Activated CD4-positive, alpha-beta T cell treated with anti-CD3 and anti-CD28 coated beads, Interleukin-2, amount 10 ng/mL, durations not matched to agents 24 days and 14 days (primary cell): ENCODE results near the gene GPRC5A. TPM values are rescaled to one million over a fixed set of nuclear protein-coding genes. Genes with fewer than 3 reads are reported as not detected.

Experiments used
- DNase-seq: peaks from one replicate; pipeline ENCODE4 v3.0.0; 2022
- H3K27ac Mint-ChIP-seq: one replicate; pipeline ENCODE4 v1.8.0; 2022; ENCODE audit warnings: mild to moderate bottlenecking, mixed read lengths
- H3K27me3 Mint-ChIP-seq: one replicate; pipeline ENCODE4 v1.8.0; 2022; ENCODE audit warnings: mixed read lengths
- H3K36me3 Mint-ChIP-seq: one replicate; pipeline ENCODE4 v1.8.0; 2022; ENCODE audit warnings: low read depth, mild to moderate bottlenecking, mixed read lengths
- H3K4me1 Mint-ChIP-seq: one replicate; pipeline ENCODE4 v1.8.0; 2021; ENCODE audit warnings: mixed read lengths
- H3K4me3 Mint-ChIP-seq: one replicate; pipeline ENCODE4 v1.8.0; 2022; ENCODE audit warnings: mild to moderate bottlenecking, moderate library complexity, mixed read lengths
- H3K9me3 Mint-ChIP-seq: one replicate; pipeline ENCODE4 v1.8.0; 2021; ENCODE audit warnings: mixed read lengths
- intact Hi-C: fragments of 100-400 bp; cut with micrococcal nuclease; formaldehyde crosslinking; loops from one replicate; pipeline ENCODE4 v1.15.1; 2023
- total RNA-seq: library from RNA; stranded (reverse); gene quantifications from 2 replicates; pipeline ENCODE4 v1.2.3, GENCODE V29; 2022

The GPRC5A gene
- total RNA-seq, 1 donor from 2014 or later: not detected

DNA sequence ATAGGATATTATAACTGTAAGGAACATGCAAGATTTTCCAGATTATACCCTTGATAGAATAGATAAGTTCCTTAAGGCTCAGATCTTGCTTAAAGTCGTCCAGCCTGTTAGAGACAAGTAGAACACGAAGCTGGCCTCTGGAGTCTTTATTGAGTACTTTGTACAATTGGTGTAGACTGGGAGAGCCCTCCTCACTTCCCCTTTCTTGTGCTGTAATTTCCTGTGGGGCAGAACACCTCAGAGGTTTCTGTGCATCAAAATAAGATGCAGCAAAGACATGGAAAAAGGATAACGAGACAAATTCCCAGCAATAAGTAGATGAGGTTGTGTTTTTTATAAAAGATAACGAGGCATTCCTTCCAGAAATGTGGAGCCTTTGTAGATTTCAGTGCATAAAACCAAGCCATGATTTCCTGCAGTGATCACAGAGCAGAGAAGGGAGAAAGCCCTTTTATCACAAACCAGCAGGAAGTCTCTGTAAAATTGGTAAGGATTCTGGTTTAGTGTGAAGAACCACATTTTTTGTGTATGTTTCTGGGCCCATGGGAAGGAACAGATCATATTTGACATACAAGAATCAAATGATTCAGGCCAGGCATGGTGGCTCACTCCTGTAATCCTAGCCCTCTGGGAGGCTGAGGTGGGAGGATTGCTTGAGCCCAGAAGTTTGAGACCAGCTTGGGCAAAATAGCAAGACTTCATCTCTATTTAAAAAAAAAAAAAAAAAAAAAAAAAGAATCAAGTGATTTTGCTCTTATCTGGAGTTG lies 18.0 kb downstream of the GPRC5A start:
- Mint-ChIP-seq H3K36me3 (no peaks in the 10 kb centered on the region), H3K4me3 (peak overlapping the region; percentile 3), H3K4me1 (peaks cover 15% of the 10 kb centered on the region), H3K27ac (no peak overlapping the region), H3K27me3 (no peaks in the 10 kb centered on the region), H3K9me3 (no peaks in the 10 kb centered on the region)
- intact Hi-C loops: no loop called here
- DNase-seq: no peak

DNA sequence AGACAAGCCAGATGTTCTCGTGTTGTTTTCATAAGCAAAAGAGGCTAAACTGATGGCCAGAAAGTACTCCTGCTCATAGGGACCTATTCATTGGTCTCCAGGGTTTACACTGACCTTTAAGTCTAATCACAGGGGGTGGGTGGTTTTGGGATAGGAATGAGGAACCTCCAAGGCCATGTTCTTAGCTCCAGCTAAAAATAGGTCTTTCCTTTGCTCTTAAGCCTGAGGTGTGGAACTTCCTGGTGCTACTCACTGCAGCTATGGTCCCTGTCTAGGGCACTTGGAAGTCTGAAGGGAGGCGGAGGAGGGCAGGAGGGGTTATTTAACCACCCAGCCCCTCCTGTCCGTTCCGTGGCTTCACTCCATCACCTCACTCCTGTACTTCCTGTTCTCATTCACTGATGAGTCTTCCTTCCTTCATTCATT lies 18.6 kb downstream of the GPRC5A start:
- no peak overlapping the region for H3K4me3 Mint-ChIP-seq
- H3K4me1 Mint-ChIP-seq: peaks cover 15% of the 10 kb centered on the region
- DNase-seq: no peak
- H3K9me3 Mint-ChIP-seq: no peaks in the 10 kb centered on the region
- intact Hi-C loops: no loop called here
- no peaks in the 10 kb centered on the region for H3K36me3 Mint-ChIP-seq
- no peaks in the 10 kb centered on the region for H3K27me3 Mint-ChIP-seq
- H3K27ac Mint-ChIP-seq: peak overlapping the region; percentile 53

DNA sequence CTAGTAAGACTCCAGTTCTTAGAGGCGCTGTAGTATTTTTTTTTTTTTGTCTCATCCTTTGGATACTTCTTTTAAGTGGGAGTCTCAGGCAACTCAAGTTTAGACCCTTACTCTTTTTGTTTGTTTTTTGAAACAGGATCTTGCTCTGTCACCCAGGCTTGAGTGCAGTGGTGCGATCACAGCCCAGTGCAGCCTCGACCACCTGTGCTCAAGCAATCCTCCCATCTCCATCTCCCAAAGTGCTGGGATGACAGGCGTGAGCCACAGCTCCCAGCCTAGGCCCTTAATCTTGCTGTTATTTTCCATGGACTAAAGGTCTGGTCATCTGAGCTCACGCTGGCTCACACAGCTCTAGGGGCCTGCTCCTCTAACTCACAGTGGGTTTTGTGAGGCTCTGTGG lies 21.3 kb downstream of the GPRC5A start:
- Mint-ChIP-seq H3K4me1 (peaks cover 18% of the 10 kb centered on the region), H3K9me3 (no peaks in the 10 kb centered on the region), H3K27ac (no peak overlapping the region), H3K36me3 (no peaks in the 10 kb centered on the region), H3K4me3 (no peak overlapping the region), H3K27me3 (peaks cover 6% of the 10 kb centered on the region)
- DNase-seq: no peak
- intact Hi-C loops: no loop called here

DNA sequence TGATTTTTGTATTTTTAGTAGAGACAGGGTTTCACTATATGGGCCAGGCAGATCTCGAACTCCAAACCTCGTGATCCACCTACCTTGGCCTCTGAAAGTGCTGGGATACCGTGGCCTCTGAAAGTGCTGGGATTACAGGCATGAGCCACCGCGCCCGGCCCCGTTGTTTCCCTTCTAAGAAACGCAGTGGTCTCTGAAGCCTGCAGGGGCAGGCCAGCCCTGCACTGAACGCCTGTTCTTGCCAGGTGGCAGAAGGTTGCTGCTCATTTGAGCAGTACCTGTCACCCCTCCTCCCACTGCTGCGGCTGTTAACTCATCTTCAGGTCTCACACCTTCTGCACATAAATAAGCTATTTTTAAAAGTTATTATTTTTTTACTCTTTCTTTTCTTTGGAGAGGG lies 24.3 kb downstream of the GPRC5A start:
- intact Hi-C loops: loop anchor here (1.0 to 5.0 kb wide), 8 partner anchors 68 to 1252 kb away; partner anchors contain the start of genes APOLD1 and HEBP1
- Mint-ChIP-seq H3K4me1 (peaks cover 3% of the 10 kb centered on the region), H3K27me3 (peaks cover 10% of the 10 kb centered on the region)

DNA sequence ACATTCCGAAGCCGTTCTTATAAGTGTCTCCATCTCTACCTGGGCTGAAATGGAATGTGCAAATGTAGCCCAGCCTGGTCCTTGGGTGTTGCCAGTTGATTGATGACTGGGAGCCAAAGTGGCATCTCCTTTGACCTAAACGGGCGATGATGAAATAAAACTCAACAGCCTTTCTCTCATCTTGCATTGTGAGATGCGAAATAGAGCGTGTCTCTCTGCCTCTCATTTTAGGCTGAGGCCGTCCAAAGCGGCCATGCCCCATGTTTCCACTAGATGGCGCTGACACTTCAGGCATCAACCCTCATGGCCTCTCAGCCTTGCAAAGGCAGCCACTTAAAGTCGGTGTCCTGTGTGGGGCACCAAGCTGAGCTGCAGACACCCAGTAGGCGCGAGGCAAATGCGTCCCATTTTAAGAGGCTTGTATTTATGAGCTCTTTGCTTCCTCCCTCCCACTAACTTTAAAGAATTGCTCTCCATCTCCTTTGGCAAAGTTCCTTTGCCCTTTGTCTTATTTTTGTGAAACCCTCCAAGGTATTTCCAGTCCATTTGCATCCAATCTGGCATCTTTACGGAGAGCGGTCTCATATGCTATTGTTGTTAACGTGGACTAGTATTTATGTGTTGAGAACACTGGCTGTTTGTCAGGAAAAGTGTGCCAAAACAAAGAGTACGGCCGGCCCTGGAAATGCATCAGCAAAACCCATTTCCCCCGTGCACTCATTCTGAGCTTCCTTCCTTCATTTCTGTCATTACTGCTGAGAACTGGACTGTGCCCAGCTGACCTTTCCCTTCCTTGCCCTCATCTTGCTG lies 25.0 kb downstream of the GPRC5A start:
- Mint-ChIP-seq H3K36me3 (no peaks in the 10 kb centered on the region), H3K27ac (no peak overlapping the region), H3K4me3 (no peak overlapping the region), H3K4me1 (peaks cover 3% of the 10 kb centered on the region), H3K9me3 (no peaks in the 10 kb centered on the region), H3K27me3 (peaks cover 10% of the 10 kb centered on the region)
- intact Hi-C loops: loop anchor here (1.0 to 5.0 kb wide), 8 partner anchors 67 to 1251 kb away; partner anchors contain the start of genes APOLD1 and HEBP1
- peak; percentile 96 for DNase-seq

More for the DNA sequence above, 24.3 kb downstream of the GPRC5A start:
- no peak overlapping the region for H3K4me3 Mint-ChIP-seq
- no peaks in the 10 kb centered on the region for H3K9me3 Mint-ChIP-seq
- H3K27ac Mint-ChIP-seq: no peak overlapping the region
- DNase-seq: no peak
- H3K36me3 Mint-ChIP-seq: no peaks in the 10 kb centered on the region

DNA sequence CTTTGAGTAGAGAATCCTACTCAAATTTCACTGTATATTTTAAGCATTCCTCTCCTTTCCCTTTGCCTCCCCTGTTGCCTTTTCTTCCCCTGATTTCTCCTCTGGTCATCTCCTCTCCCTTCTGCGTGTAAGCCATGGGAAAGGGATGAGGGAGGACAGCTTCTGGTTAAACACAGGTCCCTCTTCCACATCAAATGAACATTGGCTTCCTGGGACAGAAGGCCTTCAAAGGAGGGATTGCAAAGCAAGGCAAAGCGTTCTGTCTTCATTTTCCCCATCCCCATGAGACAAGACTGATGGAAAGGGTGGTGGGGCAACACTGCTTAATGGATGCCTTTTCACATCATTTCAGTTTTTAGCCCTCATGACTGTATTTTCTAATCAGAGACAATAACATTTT lies 26.2 kb downstream of the GPRC5A start:
- H3K36me3 Mint-ChIP-seq: no peaks in the 10 kb centered on the region
- intact Hi-C loops: loop anchor here (2.0 to 5.0 kb wide), 5 partner anchors 85 to 1250 kb away; partner anchors contain the start of genes APOLD1 and HEBP1
- no peaks in the 10 kb centered on the region for H3K9me3 Mint-ChIP-seq
- H3K4me1 Mint-ChIP-seq: peaks cover 3% of the 10 kb centered on the region
- H3K27me3 Mint-ChIP-seq: peaks cover 10% of the 10 kb centered on the region
- H3K4me3 Mint-ChIP-seq: no peak overlapping the region
- no peak for DNase-seq
- no peak overlapping the region for H3K27ac Mint-ChIP-seq

DNA sequence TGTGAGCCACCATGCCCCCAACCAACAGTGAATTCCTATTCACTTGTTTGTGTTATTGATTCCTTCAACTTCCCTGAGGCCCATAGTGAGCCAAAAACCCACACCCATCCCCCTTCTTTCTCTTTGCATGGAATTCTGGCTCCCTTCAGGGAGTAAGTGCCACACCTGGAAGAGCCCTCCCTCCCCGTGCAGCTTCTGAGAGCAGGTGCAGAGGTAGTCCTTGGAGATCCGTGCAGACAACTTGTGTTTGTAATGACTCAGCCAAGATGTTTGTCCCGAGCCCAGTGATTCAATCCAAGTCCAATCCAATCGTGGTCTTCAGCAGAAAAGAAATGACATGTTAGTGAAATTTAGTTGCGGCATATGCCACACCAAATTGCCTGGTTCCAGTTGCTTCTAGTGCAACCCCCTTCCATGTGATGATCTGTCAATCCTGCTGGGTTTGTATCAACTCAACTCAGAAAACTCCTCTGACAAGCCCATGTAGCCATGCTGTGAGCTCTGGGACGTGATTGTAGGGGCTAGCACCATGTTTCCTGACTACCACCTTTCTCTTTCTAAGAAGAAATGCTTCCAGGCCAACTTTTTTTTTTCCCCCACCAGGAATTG lies 27.5 kb downstream of the GPRC5A start:
- intact Hi-C loops: loop anchor here (5.0 kb wide), 4 partner anchors 83 to 1248 kb away; partner anchors contain the start of genes APOLD1 and HEBP1
- no peaks in the 10 kb centered on the region for H3K36me3 Mint-ChIP-seq
- peaks cover 3% of the 10 kb centered on the region for H3K4me1 Mint-ChIP-seq
- peaks cover 10% of the 10 kb centered on the region for H3K27me3 Mint-ChIP-seq
- H3K27ac Mint-ChIP-seq: no peak overlapping the region
- no peaks in the 10 kb centered on the region for H3K9me3 Mint-ChIP-seq
- no peak overlapping the region for H3K4me3 Mint-ChIP-seq
- DNase-seq: no peak

DNA sequence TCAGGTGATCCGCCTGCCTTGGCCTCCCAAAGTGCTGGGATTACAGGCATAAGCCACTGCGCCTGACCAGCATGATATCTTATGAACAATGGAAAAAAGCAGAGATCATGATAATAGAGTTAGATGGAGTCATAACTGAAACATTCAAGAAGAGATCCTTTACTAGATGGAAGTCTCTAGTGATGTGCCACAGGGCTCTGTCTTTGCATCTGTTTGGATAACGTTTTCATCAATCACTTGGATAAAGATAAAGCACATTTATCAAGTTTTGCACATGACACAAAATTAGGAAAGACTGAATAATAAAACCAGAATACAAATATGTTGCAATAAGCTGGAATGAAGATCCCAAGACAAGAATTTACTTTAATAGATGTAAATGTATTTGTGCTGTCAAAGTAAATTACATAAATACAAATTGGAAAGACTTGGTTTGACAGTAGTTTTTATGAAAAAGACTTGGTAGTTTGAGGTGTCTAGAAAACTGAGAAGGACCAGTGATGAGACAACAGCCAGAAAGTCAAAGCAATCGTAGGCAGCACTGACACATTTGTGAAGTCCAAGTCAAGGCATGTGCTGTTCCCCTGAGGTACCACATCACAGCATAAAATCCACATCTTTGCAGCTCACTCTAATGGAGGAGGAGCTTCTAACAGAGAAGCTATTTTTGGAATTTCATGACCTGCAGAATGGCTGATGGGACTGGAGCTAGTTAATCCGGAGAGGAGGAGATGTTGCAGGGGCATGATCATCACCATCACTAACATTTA lies 28.5 kb downstream of the GPRC5A start:
- no peaks in the 10 kb centered on the region for H3K9me3 Mint-ChIP-seq
- peaks cover 3% of the 10 kb centered on the region for H3K4me1 Mint-ChIP-seq
- H3K27me3 Mint-ChIP-seq: peaks cover 10% of the 10 kb centered on the region
- H3K36me3 Mint-ChIP-seq: no peaks in the 10 kb centered on the region
- DNase-seq: no peak
- no peak overlapping the region for H3K4me3 Mint-ChIP-seq
- no peak overlapping the region for H3K27ac Mint-ChIP-seq
- intact Hi-C loops: loop anchor here (5.0 kb wide), 4 partner anchors 82 to 1247 kb away; partner anchors contain the start of genes APOLD1 and HEBP1

DNA sequence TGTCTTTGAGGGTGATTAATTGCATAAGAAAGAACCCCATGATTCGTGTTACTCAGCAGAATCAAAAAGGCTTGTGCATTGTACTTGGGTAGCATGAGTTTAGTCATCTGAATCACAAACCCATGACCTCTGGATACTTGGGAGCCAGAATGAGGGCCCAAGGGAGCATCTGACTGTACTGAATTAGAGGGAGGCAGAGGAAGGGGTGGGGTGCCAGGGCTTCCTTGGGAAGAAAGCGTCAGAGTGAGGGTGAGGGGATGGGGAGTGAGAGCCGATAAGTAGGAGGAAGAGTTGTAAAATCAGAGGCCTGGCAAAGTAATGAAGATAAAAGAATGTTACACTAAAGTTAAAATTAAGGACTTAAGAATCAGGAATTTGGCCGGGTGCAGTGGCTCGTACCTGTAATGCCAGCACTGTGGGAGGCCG lies 30.8 kb downstream of the GPRC5A start:
- no peak overlapping the region for H3K4me3 Mint-ChIP-seq
- no peak overlapping the region for H3K27ac Mint-ChIP-seq
- H3K9me3 Mint-ChIP-seq: no peaks in the 10 kb centered on the region
- peaks cover 11% of the 10 kb centered on the region for H3K27me3 Mint-ChIP-seq
- H3K4me1 Mint-ChIP-seq: no peaks in the 10 kb centered on the region
- intact Hi-C loops: no loop called here
- H3K36me3 Mint-ChIP-seq: no peaks in the 10 kb centered on the region
- no peak for DNase-seq

DNA sequence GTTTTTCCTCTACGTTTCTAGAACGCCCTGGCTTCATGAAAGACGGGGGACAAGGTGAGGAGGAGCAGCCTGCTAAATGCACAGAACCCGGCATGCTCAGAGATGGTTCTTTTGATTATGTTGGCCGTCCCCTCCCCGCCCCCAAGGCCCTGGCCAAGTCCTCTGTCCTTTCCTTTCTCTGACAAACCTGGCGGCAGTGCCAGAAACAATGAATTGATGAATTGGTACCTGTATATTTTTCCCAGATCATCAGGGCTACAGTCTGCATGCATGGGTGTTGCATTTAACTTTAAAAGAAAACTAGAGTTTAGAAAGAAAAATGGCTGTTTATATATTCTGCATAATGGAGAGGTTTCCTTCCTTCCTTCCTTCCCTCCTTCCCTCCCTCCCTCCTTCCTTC lies 31.6 kb downstream of the GPRC5A start:
- no peak for DNase-seq
- Mint-ChIP-seq H3K4me1 (no peaks in the 10 kb centered on the region), H3K27me3 (peaks cover 9% of the 10 kb centered on the region), H3K9me3 (no peaks in the 10 kb centered on the region), H3K4me3 (no peak overlapping the region), H3K27ac (no peak overlapping the region), H3K36me3 (no peaks in the 10 kb centered on the region)
- intact Hi-C loops: no loop called here

DNA sequence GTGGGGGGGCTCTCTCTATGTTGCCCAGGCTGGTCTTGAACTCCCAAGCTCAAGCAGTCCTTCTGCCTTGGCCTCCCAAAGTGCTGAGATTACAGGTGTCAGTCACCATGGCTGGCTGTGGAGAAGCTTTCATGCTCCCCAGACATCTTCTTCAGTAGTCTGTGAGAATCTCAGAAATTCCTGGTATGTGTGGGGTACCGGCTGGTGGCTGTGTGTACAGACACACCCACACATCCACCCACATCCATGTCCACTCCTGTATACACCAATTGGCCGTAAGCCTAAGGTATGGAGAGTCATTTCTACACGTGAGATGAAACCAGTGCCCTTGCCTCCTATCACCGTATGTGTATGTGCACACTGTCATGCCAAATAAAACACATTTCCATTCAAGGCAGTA lies 32.8 kb downstream of the GPRC5A start:
- Mint-ChIP-seq H3K4me1 (no peaks in the 10 kb centered on the region), H3K27me3 (peaks cover 4% of the 10 kb centered on the region), H3K27ac (no peak overlapping the region), H3K9me3 (no peaks in the 10 kb centered on the region), H3K4me3 (no peak overlapping the region), H3K36me3 (no peaks in the 10 kb centered on the region)
- intact Hi-C loops: no loop called here
- DNase-seq: no peak

DNA sequence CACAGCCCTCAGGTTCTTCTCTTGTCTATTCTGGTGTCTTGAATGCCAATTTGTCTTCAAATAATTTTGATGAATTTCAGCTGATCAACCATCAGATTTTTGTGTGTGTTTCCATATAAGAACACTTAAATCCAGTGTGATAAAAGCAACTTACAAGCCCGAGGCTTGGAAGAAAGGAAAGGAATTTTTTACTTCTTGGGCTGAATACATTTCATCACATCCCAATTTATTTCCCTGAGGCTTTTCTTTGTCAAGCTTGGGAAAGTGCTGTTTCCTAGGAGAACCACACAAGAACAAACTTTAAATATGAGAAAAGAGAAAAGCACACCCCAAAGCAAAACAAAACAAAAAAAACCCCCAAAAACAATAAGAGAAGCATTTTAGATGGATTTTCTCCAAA lies 34.0 kb downstream of the GPRC5A start:
- no peaks in the 10 kb centered on the region for H3K36me3 Mint-ChIP-seq
- peaks cover 4% of the 10 kb centered on the region for H3K27me3 Mint-ChIP-seq
- H3K4me1 Mint-ChIP-seq: no peaks in the 10 kb centered on the region
- no peak overlapping the region for H3K27ac Mint-ChIP-seq
- no peak for DNase-seq
- no peak overlapping the region for H3K4me3 Mint-ChIP-seq
- H3K9me3 Mint-ChIP-seq: no peaks in the 10 kb centered on the region
- intact Hi-C loops: no loop called here

DNA sequence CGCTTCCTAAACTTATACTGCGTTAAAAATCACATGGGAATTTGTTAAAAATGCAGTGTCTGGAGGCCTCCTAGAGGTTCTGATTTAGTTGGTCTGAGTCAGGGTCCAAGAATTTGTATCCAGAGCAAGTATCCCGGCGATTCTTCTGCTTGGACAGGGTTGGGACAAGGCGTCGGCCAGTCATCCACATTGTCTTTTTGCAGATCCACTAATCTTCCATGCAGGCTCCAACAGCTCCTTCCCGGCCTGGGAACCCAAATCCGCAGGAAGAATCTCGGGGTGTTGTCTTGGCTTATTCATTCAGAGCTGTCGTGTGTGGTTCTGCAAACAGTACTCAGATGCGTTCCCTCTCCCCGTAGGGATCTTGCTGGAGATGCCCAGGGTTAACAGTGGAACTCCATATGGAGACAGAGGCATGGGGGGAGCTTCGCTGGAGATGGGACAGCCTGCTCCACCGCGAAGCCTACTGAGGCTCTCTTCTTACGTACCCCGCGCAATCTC lies 35.3 kb downstream of the GPRC5A start:
- H3K4me1 Mint-ChIP-seq: no peaks in the 10 kb centered on the region
- H3K36me3 Mint-ChIP-seq: no peaks in the 10 kb centered on the region
- intact Hi-C loops: no loop called here
- peaks cover 4% of the 10 kb centered on the region for H3K27me3 Mint-ChIP-seq
- H3K9me3 Mint-ChIP-seq: no peaks in the 10 kb centered on the region
- no peak for DNase-seq
- H3K27ac Mint-ChIP-seq: no peak overlapping the region
- H3K4me3 Mint-ChIP-seq: no peak overlapping the region
